GM20431 (cell line): ENCODE results near the gene STX18.
"Not testable (repeated sequence)": the region's sequence is repeated elsewhere in the genome, so short reads cannot be mapped to it uniquely, and the experiment has no call there.

Source experiments
- in situ Hi-C: fragments of 300-500 bp; cut with MseI, MboI; formaldehyde crosslinking; loops from one replicate; pipeline ENCODE4 v1.15.0; 2020; ENCODE audit warnings: low sequenced_read_pairs; ENCODE audit not compliant: unreplicated experiment

The STX18 gene

DNA sequence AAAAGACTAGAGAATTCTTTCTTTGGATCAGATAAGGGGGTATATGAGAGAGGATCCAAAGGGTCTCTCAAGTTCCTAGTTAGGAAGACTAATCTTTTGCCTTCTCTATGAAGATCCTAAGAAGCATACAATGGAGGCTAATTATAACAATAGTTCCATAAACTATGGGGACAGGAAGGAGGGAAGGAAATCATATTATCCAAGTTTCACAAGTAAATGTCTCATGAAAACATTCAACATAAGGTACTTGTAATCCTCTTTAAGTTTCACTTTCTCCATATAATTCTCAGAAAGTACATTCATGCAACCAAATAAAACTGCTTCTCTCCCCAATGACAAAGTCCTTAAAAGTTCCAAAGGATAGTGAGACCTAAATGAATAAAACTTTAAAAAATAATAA is 27.1 kb downstream of the STX18 start:
- in situ Hi-C loops, result no loop called here

DNA sequence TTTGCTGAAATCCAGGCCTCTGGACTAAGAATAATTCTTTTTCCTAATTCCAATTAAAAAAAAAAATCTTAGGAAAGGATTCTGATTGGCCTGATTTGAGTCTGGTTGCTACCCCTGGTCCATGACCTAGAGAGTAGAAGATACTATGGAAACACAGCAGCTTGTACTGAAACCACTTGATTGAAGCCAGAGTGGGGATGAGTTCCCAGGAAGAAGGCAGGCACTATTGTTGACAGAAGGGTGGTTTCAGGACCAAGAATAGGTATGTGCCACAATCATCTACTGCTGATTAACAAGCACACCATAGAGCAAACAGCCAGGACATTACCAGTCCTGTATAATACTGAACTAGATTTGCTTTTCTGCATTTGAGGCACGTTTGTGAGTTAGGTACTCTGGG is 29.6 kb downstream of the STX18 start:
- in situ Hi-C loops, result no loop called here

DNA sequence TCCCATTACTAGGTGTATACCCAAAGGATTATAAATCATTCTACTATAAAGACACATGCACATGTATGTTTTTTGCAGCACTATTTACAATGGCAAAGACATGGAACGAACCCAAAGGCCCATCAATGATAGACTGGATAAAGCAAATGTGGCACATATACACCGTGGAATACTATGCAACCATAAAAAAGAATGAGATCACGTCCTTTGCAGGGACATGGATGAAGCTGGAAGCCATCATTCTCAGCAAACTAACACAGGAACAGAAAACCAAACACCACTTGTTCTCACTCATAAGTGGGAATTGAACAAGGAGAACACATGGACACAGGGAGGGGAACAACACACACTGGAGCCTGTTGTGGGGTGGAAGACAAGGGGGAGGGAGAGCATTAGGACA is 31.2 kb downstream of the STX18 start:
- in situ Hi-C loops, result not testable (repeated sequence)

DNA sequence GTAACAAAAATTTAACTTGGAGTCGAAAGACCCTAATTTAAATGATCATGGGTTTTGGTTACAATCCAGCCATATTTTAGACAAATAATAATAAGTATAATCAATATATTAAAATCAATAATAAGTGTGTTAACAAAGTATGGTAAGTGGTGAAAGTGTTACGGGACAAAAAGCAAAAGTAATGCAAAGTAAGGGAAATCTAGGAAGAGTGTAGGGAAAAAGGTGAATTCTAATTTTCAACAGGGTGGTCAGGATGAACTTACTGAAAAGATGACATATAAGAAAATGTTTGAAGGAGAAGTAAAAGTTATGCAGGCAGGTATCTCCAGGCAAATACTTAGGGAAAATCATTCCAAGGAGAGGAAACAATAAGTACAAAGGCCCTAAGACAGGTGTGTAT is 32.3 kb downstream of the STX18 start:
- in situ Hi-C loops, result no loop called here

DNA sequence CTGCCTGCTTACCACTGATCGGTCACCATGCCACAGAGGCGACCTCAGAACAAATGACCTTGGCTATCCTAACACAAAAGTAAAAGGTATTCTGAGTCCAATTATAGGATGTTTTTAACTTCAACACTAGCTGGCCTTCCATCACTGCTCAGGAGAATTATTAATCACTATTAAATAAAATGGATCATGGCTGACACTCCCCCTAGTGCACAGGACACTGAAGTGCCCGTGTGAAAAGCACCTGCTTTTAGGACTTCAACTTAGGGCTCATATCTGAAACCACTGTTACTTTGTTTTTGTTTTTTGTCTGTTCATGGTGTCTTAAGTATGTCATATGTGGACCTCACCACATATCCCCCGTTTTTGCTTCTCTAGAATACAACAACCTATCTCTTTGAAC is 33.9 kb downstream of the STX18 start:
- in situ Hi-C loops, result no loop called here

DNA sequence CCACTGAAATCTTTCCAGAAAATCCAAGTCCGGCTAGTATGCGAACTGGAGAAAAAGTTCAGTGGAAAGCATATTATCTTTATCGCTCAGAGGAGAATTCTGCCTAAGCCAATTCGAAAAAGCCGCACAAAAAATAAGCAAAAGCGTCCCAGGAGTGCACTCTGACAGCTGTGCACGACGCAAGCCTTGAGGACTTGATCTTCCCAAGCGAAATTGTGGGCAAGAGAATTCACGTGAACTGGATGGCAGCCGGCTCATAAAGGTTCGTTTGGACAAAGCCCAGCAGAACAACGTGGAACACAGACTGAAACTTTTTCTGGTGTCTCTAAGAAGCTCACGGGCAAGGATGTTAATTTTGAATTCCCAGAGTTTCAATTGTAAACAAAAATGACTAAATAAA is 34.4 kb downstream of the STX18 start:
- in situ Hi-C loops, result no loop called here

DNA sequence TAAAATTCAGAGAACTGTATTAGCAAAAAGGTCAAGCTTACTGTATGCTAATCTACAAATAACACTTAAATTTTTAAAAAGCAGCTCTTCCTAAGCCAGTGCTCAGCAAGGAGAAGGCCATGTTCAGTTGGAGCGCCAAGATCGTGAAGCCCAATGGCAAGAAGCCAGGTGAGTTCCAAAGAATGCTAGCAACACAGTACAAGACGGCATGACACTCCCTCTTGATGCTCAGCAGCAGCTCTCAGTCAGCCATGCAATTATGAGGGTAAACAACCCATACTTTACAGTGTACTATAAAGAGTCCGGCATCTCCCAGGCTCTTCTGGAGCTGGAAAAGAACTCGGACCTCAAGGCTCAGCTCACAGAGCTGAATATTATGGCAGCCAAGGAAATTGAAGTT is 34.9 kb downstream of the STX18 start:
- in situ Hi-C loops, result no loop called here

DNA sequence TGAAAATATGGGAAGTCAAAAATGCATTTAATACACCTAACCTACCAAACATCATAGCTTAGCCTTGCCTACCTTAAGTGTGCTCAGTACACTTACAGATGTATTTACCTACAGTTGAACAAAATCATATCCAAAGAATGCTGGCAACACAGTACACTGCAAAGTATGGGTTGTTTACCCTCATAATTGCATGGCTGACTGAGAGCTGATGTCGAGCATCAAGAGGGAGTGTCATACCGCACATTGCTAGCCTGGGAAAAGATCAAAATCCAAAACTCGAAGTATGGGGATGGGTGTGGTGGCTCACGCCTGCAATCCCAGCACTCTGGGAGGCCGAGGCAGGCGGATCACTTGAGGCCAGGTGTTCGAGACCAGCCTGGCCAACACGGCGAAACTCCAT is 36.6 kb downstream of the STX18 start:
- in situ Hi-C loops, result not testable (repeated sequence)

DNA sequence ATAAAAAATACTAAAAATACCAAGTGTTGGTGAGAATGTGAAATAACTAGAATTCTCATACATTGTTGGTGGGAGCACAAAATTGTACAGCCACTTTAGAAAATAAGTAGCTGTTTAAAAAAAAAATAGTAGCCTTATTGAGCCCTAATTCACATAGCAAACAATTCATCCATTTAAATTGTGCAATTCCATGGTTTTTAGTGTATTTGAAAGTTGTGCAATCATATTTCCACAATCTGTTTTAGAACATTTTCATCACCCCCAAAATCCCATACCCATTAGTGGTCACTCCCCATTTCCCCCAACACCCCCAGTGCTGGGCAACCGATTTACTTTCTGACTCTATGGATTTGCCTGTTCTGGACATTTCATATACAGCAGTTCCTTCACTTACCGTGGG is 37.1 kb downstream of the STX18 start:
- in situ Hi-C loops, result no loop called here

DNA sequence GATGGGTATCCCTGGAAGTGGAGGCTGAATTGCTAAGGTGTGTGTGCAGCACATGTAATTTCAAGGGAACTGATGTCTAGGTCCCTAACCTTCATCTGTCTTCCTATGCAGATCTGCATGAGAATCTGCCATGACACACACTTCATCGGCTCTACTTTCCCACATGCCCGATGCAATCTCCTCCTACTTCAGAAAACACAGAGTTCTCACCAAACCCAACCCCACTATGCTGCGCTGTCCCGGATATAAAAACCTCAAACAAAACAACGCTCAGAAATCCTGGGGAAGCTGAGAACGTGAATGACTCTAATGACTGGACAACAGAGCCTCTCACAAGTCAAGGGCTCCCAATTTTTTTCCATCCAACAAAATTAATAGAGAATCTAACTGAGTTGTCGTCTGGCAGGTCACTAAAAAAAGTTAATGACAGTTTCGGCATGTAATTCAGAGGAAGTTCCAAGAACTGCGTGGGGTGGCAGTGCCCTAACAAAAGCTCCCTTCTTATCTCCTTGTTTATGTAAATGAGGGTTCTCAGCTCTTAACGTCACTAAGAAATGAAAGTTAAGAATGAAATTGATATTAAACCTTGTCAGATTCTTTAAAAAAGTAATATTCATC is 39.0 kb downstream of the STX18 start:
- in situ Hi-C loops, result no loop called here

DNA sequence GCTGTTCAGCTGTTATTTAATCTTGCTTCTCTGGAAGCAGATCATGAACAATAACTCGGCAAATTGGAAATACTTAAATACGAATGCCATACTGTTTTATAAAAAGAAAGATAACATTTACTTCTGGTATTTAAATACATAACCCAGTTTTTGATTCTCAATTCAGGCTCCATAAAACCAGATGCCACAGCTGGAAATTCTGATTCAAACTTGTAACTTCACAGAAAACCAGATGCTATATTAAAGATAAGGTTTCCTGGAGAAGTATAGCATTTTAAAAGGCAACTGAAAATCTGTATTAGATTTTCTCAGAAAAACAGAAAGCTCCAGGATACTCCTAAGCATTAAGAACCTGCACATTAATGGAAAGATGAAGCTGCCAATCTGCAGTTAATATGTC is 40.2 kb downstream of the STX18 start:
- in situ Hi-C loops, result no loop called here

DNA sequence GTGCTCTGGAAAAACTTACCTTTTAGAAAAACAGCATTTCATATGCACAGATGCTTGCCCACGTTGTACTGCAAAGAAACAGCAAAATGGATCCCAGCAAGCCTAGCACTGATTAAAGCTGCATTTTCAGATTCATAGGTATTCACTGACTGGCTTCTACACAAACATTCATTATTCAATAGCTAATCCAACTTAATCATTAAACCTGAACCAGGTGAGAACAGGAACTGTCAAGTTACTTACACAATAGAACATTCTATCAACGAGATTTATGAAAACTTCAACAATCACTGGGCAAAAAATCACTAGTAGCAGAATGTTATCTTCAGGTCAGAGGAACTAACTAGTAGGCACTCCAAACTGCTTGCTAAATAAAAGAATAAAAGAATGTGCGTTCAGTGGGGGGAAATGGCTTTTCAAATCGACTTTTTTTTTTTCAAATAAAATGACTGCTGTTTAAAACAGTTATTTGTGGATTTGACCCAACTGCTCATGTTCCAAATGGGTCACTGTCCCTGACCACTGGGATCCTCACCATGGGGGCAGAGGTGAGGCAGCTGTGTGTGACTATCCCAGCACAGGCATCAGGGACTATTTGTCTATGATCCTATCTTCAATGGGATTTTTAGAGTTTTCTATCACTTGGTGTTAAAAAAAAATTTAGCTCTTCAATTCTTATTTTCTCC is 42.3 kb downstream of the STX18 start:
- in situ Hi-C loops, result loop anchor here (25.0 kb wide), 1 partner anchor 388 kb away; no protein-coding TSS in a partner anchor

DNA sequence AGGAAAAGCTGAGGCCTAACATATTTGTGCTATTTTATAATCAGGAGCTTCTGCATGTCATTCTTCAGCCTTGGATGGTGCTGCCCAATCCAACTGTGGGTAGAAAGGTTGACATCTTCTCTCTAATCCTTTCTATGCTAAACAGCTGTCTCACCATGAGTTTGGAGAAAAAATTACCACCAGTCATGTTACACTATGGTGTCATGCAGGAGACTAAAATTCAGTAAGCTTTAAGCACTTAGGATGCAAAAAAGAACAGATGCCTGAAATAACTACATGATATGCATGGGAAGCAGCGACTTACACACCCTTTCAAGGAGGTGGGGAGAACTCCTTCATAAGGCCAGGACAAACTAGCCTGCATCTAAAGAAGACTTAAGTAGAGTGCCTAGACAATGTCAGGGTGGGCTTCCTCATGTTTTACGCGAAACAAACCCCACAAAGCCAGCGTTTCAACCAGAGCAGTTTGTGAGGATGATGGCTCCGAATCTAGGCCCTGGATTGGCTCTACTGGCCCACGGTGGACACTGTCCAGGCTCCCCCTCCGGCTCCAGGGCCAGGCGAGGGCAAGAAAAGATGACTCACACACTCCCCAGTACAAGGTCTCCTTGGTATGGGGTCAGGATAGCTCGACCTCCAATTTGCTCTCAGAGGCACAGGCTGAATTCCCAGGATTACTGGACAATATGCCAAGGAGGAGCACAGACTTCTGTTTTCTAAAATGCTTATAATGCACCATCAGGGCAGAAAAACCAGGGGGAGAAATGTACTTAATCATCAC is 45.1 kb downstream of the STX18 start:
- in situ Hi-C loops, result loop anchor here (25.0 kb wide), 1 partner anchor 391 kb away; no protein-coding TSS in a partner anchor

DNA sequence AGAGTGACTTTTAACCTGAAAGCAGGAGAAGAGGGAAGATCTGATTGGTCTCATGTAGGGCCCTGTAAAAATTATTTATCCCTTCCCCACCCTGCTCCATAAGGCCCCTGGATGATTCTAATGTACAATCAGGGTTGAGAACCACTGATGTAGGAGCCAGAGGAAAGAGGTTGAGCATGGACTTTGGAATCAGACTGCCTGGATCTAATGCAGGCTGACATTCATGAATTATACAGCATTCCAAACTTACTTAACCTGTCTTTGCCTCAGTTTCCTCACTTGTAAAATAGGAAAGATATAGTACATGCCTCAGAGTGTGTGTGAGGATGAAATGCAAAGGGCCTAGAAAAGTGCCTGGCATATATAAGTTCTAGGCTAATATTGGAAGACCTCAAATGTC is 47.0 kb downstream of the STX18 start:
- in situ Hi-C loops, result loop anchor here (25.0 kb wide), 1 partner anchor 392 kb away; no protein-coding TSS in a partner anchor

DNA sequence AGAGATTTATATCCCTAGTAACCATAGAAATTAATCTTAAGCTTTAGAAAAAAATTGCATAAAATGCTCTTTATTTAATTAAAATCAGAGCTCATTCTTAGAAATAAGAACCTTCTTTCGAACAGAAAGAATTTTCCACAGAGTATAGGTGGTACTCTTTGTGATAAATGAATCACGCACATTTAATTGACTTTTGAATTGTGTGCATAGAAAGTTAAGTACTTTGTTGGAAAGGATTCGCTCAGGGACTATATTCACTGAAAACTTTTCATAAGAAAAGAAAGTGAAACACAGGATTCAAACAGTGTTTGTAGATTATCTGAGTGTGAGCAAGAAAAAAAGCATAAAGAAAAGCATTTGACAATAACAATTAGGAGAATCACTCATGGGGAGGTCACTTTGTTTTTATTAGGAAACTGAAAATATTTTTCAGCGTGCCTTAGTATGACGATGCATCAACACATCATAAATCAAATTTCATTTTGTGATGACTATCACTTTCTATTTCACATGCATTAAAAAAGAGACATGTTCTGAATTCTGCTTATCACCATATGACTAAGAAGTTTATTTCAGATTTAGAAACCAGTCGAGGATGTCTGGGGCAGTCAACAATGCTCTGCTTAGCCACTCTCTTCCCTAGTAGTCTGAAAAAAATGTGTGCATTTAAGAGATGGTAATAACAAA is 49.5 kb downstream of the STX18 start:
- in situ Hi-C loops, result loop anchor here (25.0 kb wide), 1 partner anchor 395 kb away; no protein-coding TSS in a partner anchor

DNA sequence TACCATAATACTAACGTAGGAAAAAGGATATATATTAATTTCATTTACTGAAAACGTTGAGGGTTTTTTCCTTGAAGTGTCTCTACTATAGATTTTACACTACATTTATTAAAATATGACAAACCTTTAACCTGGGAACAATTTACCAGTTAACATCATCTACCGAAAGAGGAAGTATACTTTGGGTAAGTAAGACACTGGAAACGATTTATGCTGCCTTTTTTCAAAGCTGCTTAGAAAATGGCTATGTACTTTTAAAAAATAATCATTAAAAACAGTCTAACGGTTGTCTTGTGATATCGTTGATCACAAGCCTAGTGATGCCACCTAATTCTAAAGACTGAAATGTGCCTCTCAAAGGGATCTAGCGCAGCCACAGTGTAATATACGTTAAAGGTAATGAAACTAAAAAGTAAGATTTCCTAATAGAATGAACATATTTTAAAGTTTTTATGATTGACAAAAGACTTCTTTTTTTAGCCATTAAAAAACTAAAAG is 50.4 kb downstream of the STX18 start:
- in situ Hi-C loops, result loop anchor here (25.0 kb wide), 1 partner anchor 396 kb away; no protein-coding TSS in a partner anchor

DNA sequence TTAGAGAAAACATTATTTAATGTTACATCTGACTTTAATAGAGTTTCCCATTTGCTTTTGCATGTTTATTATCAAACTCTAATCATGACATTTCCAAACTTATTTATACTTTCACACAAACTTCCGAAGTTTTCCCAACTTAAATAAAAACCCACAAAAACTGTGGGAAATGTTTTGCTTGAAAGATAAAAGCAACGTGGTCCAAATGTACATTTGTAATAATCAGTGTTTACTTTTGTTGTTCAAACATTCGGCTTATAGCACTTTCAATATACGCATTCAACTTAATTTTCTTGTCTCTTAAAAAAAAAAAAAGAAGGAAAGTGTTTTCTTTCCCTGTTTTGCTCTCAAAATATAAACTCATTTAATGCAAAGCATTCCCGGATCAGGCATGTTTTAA is 51.0 kb downstream of the STX18 start:
- in situ Hi-C loops, result loop anchor here (25.0 kb wide), 1 partner anchor 396 kb away; no protein-coding TSS in a partner anchor

DNA sequence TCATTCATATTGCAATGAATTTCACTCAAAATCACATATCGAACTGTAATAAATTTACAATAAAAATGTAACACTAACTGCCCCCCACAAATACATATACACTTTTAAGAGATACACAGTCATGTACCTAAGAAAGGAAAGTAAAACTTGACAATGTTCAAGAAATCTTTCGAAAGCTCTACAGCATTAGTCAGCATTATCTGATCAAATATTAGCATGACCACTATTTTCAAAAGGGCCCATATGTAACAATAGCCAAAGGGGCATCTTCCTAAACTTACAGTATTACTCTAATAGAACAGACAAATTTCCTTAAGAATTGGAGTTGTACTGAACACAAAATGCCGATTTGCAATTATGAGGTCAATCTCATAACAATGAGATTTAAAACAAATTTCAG is 51.8 kb downstream of the STX18 start:
- in situ Hi-C loops, result loop anchor here (25.0 kb wide), 1 partner anchor 397 kb away; no protein-coding TSS in a partner anchor

DNA sequence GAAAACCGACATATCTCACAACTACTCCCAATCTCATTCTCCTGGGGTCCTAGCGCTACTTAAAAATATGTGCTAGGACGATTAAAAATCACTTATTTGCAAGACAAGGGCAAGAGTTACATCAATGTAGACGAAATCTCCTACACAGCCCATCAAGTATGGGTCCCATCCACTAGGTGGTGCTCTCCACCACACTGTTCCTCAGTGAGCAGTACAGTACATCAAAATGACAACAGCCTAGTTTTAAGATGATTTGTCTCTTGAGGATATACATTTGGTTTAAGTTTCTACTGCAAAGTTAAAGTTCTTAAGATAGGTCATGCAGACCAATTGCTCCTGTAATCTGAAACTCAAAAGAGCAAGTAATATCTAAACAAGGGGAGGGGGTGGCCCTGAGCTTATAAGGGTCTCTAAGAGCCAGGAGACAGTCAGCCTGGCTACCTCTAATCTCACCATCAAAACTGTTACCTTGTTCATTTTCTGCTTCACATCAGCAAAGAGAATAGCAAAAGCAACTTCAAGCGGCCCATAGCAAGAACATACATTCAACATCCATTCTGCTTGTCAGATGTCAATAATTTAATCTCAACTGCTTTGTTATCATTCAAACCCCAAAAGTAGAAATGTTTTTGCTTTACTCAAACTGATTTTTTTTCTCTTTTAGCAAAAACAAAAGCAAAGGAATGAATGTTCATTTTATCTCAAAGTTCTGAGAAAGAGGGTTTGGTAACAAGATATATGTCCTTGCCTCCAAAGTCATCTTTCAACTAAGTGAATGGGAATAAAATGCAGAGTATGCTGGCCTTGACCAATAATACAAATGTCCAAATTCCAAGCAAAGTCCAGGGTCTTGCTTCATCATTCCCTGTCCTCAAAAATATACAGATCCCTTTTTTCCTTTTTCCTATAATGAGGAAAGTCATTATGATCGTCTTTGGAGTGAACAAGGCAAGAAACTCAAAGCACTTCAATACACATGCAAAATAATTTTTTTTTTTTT is 53.1 kb downstream of the STX18 start:
- in situ Hi-C loops, result loop anchor here (25.0 kb wide), 1 partner anchor 399 kb away; no protein-coding TSS in a partner anchor
